GM12873 (cell line): Measurements from ENCODE around the gene PTPRN2.

Experiments used
- TF ChIP-seq, protein P1 (sequence below): IDR thresholded peaks from 2 replicates; pipeline ENCODE4 v1.5.1; 2012; ENCODE audit warnings: low read depth, mild to moderate bottlenecking, moderate library complexity, low read length, control low read depth; ENCODE audit not compliant: insufficient read depth; ENCODE audit errors: missing control alignments

The PTPRN2 gene

DNA sequence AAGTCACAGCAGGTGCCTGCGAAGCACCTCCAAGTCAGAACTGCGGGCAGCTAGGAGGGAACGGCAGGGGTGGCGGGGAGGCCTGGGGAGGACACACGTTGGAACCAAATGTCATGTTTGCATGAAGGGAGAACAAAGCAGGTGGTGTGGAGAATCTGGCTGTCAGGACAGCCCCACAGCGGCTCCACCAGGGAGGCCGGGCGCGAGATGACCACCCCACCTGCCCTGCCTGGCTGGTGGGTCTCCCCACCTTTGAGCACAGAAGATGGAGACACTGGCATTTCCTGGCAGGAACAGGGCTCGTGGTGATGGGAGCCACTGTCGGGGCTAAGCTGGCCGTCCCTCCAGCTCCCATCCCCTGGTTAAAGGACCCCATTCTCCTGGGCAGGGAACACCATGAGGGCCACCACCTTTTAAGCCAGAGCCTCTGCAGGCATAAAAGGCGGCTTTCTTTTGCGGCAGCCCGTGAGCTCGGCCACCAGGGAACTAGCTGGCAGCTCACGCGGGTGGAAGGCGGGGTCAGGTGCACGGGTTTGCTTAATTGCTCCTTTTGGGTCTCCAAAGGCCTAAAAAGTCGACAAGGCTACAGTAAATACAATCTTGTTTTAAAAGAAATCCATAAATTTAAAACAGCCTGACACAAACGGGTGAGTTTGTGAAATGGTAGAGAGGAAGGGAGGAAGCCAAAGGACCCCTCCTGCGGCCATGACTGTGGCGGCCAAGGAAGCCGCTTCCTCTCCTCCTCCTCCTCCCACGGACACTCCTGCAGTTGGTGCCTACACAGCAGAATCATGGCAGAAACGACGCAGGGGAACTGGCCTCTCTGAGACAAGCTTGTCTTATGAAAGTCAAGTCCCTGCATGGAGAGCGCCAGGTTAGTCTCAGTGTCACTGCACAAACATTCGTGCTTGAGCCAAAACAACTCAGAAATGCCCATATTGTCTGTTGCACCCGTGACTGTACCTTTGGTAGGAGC lies 1037.0 kb downstream of the PTPRN2 start:
- TF ChIP-seq, protein P1, sequence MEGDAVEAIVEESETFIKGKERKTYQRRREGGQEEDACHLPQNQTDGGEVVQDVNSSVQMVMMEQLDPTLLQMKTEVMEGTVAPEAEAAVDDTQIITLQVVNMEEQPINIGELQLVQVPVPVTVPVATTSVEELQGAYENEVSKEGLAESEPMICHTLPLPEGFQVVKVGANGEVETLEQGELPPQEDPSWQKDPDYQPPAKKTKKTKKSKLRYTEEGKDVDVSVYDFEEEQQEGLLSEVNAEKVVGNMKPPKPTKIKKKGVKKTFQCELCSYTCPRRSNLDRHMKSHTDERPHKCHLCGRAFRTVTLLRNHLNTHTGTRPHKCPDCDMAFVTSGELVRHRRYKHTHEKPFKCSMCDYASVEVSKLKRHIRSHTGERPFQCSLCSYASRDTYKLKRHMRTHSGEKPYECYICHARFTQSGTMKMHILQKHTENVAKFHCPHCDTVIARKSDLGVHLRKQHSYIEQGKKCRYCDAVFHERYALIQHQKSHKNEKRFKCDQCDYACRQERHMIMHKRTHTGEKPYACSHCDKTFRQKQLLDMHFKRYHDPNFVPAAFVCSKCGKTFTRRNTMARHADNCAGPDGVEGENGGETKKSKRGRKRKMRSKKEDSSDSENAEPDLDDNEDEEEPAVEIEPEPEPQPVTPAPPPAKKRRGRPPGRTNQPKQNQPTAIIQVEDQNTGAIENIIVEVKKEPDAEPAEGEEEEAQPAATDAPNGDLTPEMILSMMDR: no peak

DNA sequence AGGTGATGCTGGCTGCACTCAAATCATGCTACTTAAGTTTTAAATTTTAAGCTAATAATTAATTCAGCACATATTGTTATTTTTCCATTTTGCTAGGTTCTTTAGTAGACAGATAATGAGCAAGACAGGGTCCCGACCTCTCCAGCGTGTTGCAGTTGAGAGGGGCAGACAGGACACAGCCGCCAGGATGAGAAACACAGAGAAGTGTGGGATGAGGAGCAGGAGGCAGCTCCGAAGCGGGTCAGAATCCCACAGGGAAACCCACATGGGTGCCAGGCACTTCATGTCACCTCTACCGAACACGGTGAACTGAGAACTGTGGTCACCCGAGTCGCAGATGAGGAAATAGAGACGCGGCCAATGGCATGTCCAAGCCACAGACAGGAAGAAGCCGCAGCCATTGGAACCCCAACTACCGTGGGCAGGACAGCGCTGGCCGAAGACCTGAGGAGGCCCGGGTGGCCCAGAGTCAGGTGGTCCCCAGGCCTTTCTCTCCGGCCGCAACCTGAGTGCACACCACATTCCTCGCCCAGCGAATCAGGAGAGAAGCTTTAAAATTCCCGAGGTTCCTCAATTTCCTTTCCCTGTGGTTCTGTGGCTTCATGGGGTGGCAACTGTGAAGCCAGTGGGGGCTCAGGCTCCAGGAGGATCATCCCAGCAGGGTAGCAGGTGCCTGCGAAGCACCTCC lies 1037.9 kb downstream of the PTPRN2 start:
- TF ChIP-seq, protein P1: no peak

DNA sequence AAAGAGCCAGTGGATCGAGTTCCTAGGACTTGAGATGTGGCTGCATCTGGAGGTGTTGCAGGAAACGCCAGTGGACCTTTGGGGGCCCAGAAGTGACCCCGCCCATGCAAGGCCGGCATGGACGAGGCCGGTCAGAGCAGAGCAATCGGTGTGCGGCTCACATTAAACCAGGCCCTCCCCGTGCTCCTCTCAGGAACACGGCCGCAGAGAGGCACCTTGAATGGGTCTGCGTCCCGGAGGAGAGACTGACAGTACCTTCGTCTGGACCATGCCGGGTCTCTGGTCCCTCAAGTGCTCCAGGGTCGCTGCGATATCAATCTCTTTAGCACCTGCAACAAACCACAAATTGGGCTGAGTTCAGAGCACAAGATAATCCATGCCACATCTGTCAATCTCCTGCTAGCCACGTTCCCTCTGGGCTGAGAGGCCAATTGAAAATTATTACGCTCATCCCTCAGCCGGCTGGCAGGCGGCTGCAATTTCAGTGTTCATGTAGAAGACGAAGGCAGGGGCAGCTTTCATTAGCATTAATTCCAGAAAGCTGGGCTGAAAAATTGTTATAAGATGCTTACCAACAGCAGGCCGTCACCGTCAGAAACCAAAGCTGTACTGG lies 1038.8 kb downstream of the PTPRN2 start:
- TF ChIP-seq, protein P1: no peak

DNA sequence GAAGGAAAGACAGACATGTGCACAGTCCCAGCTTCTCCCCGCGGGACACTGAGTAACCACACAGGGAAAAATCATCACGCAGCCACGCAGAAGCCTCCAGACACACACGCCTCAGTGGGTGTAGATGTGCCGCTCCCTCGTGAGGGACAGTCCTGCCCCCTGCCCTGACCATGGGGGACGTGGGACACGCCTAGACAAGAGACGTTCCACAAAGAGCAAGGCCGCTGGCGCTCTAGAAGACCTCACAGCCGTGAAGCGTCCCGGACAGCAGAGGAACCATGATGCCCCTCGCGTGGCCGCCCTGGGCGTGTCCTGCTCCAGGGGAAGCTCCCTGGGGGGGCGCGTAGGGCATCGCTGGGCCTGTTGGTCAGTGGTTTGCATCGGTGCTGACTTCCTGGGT lies 1040.0 kb downstream of the PTPRN2 start:
- TF ChIP-seq, protein P1: no peak

DNA sequence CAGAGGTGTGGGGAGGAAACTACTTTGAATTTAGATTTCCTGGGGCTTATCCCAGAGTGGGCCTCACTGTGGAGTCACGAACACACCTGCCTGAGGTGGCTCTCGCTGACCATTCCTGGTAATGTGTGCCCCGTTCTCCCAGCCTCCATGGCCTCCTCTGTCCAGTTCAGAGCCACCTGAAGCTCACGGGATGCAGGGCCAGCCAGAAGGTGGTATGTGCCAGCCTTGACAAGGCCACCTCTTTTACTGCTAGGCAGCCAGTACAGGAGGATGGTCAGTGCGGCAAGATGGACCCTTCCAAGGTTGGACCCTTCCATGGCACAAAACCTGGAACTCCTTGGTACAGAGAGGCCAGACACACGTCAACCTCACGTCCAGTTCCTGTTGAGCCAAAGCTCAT lies 1040.5 kb downstream of the PTPRN2 start:
- TF ChIP-seq, protein P1: no peak

DNA sequence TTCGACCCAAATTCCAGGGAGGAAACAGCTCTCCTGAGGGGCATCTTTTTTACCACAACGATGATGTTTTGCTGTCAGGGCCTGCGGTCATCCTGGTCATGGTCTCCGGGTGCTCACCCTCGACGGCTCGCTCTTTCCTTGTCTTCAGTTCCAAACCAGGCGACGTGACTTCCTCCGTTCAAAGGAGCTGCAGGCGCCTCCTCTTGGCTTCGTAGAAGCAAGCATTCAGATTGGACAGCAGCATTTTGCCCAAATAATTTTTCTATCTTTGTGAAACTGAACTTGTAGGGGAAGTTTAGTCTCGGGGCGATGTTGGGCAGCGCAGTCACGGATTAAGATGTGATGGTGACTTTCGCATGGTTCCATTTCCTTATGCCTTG lies 1042.0 kb downstream of the PTPRN2 start:
- TF ChIP-seq, protein P1: no peak
